Measurements from ENCODE around the gene MRPL11. TPM values are rescaled to one million over a fixed set of nuclear protein-coding genes. Genes with fewer than 3 reads are reported as not detected.

The MRPL11 gene
- total RNA-seq (45.6 and 60.6 TPM in 2 replicates), polyA plus RNA-seq (57.1 and 59.8 TPM in 2 replicates)

DNA sequence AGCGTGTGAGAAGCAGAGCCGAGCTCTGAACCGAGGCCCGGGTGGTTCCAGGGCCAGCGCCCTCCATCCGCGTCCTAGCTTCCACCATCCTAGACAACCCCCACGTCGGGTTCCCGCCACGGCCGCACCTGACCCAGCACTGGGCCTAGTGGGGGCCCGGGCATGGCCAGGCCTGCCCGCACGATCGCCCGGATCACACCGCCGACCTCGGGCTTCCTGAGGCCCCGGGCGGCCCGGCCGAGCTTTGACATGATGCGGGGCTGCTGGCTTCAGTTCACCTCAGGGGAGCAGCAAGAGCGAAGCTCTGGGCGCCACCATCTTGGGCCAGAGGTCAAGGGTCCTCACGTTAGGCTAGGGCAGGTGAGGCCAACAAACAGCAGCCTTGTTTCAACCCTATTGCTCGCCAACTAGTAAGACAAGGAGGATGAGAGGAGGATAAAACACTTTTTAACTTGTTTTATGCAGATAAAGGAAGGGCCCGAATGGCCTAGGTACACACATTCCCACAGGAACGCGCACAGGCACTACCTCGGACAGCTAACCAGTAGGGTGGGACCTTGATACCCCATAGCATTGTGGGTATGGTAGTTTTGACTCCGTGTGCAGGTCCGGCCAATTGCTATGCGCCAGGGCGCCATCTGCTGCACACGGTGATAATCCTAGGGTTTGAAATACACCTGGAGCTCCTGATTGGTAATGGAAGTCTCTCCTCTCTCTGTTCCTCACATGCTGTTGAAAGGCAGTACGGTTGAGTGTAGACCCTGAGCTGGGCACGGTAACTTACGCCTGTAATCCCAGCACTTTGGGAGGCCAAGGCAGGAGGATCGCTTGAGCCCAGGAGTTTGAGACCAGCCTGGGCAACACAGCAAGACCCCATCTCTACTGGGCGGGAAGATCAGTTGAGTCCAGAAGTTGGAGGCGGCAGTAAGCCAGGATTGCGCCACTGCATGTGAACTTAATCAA lies at the start of gene MRPL11:
Gene MRPL11, minus strand, starts transcription at position 345 of the 963 bp plus-strand sequence. Its CDS starts 94 bp downstream, at position 251.
- no peaks in the 10 kb centered on the region for H3K36me3 ChIP-seq (replicated peaks; ENCODE audit: insufficient read depth, low read depth)
- peak; percentile 95 for DNase-seq (ENCODE audit: low spot score)
- peak within 1 kb of the TSS; percentile 76 for H3K4me2 ChIP-seq
- peaks cover 6% of the 10 kb centered on the region for H3K4me1 ChIP-seq (ENCODE audit: insufficient read depth)
- no peak for TF ChIP-seq EZH2 (IDR thresholded peaks at IDR 0.05; ENCODE audit: borderline replicate concordance)
- TF ChIP-seq, protein P1, sequence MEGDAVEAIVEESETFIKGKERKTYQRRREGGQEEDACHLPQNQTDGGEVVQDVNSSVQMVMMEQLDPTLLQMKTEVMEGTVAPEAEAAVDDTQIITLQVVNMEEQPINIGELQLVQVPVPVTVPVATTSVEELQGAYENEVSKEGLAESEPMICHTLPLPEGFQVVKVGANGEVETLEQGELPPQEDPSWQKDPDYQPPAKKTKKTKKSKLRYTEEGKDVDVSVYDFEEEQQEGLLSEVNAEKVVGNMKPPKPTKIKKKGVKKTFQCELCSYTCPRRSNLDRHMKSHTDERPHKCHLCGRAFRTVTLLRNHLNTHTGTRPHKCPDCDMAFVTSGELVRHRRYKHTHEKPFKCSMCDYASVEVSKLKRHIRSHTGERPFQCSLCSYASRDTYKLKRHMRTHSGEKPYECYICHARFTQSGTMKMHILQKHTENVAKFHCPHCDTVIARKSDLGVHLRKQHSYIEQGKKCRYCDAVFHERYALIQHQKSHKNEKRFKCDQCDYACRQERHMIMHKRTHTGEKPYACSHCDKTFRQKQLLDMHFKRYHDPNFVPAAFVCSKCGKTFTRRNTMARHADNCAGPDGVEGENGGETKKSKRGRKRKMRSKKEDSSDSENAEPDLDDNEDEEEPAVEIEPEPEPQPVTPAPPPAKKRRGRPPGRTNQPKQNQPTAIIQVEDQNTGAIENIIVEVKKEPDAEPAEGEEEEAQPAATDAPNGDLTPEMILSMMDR (IDR thresholded peaks at IDR 0.05; ENCODE audit: poor library complexity): peak; percentile 71
- no peak for TF ChIP-seq EZH2phosphoT487 (IDR thresholded peaks at IDR 0.05; ENCODE audit: low read depth, severe bottlenecking, unreplicated experiment)
- no peaks in the 10 kb centered on the region for H4K20me1 ChIP-seq (ENCODE audit: insufficient read depth, poor library complexity, severe bottlenecking)
- WGBS (ENCODE audit: low lambda C conversion rate, missing lambda C conversion rate): 11% methylated on average over 45 of the region's 45 CpGs
- no peaks in the 10 kb centered on the region for H3K27me3 ChIP-seq
- H3K9me2 ChIP-seq (replicated peaks; ENCODE audit: insufficient read depth): no peaks in the 10 kb centered on the region
- peaks cover 9% of the 10 kb centered on the region for H3K79me2 ChIP-seq
- H3K27ac ChIP-seq: peak within 1 kb of the TSS; percentile 86
- H3K9me3 ChIP-seq (ENCODE audit: low read depth): no peaks in the 10 kb centered on the region
- peak within 1 kb of the TSS; percentile 61 for H2AFZ ChIP-seq
- H3K4me3 ChIP-seq: peak within 1 kb of the TSS; percentile 68

DNA sequence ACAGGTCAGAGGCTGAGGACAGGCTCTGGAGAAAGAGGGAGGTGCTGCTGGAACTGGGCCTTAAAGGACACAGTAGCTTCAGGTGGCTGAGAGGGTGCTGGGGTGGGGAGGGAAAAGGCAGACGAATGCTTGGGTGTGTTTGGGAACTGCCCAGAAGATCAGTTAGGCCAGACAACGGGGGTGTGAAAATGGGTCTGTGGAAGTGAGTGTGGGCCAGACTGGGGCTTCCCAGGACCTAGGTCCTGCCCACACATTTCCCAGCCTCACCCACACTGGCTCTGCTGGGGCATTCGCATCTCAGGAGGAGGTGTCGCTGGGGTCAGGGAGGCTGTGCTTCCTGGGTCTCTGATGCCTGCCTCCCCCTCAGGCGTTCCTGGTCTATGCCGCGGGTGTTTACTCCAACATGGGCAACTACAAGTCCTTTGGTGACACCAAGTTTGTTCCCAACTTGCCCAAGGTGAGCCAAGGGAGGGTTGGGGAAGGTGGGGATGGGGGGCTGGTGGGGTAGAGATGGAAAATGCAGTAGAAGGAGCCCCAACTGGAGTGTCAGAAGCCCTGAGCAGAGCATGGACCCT lies 46.2 kb upstream of the MRPL11 start:
- Histone ChIP-seq H2AFZ (no peak overlapping the region), H3K27ac (no peak overlapping the region), H3K27me3 (no peaks in the 10 kb centered on the region), H3K36me3 (replicated peaks; ENCODE audit: insufficient read depth, low read depth) (no peaks in the 10 kb centered on the region), H3K4me3 (no peak overlapping the region), H3K9me3 (ENCODE audit: low read depth) (no peaks in the 10 kb centered on the region), H3K4me1 (ENCODE audit: insufficient read depth) (peaks cover 2% of the 10 kb centered on the region), H3K79me2 (peaks cover 10% of the 10 kb centered on the region), H4K20me1 (ENCODE audit: insufficient read depth, poor library complexity, severe bottlenecking) (no peaks in the 10 kb centered on the region), H3K4me2 (no peak overlapping the region), H3K9me2 (replicated peaks; ENCODE audit: insufficient read depth) (no peaks in the 10 kb centered on the region)
- no peak for TF ChIP-seq EZH2phosphoT487 (IDR thresholded peaks at IDR 0.05; ENCODE audit: low read depth, severe bottlenecking, unreplicated experiment)
- no peak for TF ChIP-seq EZH2 (IDR thresholded peaks at IDR 0.05; ENCODE audit: borderline replicate concordance)
- TF ChIP-seq, protein P1 (IDR thresholded peaks at IDR 0.05; ENCODE audit: poor library complexity): no peak
- 90% methylated on average over 7 of the region's 7 CpGs for WGBS (ENCODE audit: low lambda C conversion rate, missing lambda C conversion rate)
- no peak for DNase-seq (ENCODE audit: low spot score)

DNA sequence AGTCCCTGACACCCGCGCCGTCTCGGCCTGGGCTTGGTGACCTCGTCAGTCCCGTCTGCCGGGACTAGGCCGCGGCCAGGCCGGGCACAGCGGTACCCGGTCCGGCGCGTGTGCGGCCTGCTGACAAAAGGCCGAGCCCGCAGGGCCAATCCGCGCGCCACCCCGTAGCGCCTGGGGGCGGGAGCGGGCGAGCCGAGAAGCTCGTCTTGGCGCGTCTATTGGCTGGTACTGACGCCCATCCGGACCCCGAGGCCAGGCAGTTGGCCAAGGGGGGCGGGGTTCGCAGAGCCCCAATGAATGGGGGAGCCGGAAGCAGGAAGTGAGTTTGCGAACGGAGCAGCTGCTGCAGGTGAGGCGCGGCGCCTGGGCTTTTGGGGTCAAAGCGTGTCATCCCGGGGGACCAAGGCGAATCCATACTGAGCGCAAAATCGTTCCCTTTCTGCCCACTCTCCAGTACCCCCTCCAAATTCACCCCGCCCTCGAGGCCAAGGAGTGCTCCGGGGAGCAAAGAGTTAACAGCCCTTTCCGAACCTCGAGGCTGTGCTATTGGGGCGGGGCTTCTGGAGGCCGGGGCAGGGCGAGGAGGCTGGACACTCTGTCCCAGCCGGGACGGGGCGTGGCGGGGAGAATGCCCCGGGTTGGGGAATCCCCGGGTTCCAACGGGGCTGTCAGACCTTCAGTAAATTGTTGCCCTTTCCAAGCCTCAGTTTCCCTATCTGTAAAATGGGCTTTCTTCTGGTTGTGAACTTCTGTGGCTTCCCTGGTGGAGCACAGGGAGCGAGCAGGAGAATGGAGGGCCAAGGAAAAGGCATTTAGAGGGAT lies 41.7 kb upstream of the MRPL11 start, which contains the start of gene DPP3:
Gene DPP3, plus strand, starts transcription at position 318 of the 822 bp plus-strand sequence. CDS start 1,767 bp downstream, outside the sequence.
- WGBS (ENCODE audit: low lambda C conversion rate, missing lambda C conversion rate): under 1% methylated on average over 40 of the region's 62 CpGs
- H3K4me3 ChIP-seq: peak within 1 kb of the TSS; percentile 31
- no peaks in the 10 kb centered on the region for H3K27me3 ChIP-seq
- no peaks in the 10 kb centered on the region for H3K9me2 ChIP-seq (replicated peaks; ENCODE audit: insufficient read depth)
- peak; percentile 99 for DNase-seq (ENCODE audit: low spot score)
- H3K27ac ChIP-seq: peak within 1 kb of the TSS; percentile 95
- H4K20me1 ChIP-seq (ENCODE audit: insufficient read depth, poor library complexity, severe bottlenecking): peaks cover 4% of the 10 kb centered on the region
- peak within 1 kb of the TSS; percentile 73 for H2AFZ ChIP-seq
- TF ChIP-seq, protein P1 (IDR thresholded peaks at IDR 0.05; ENCODE audit: poor library complexity): no peak
- TF ChIP-seq EZH2 (IDR thresholded peaks at IDR 0.05; ENCODE audit: borderline replicate concordance) (no peak), EZH2phosphoT487 (IDR thresholded peaks at IDR 0.05; ENCODE audit: low read depth, severe bottlenecking, unreplicated experiment) (no peak)
- H3K9me3 ChIP-seq (ENCODE audit: low read depth): no peaks in the 10 kb centered on the region
- no peaks in the 10 kb centered on the region for H3K36me3 ChIP-seq (replicated peaks; ENCODE audit: insufficient read depth, low read depth)
- peak within 1 kb of the TSS; percentile 97 for H3K4me2 ChIP-seq
- H3K4me1 ChIP-seq (ENCODE audit: insufficient read depth): peaks cover 11% of the 10 kb centered on the region
- peaks cover 21% of the 10 kb centered on the region for H3K79me2 ChIP-seq
